GM10266 (cell line): Measurements from ENCODE around the gene HOXC9.

Experiments
- DNase-seq: peaks from one replicate; pipeline ENCODE4 v3.0.0; 2012; ENCODE audit errors: extremely low spot score
- CTCF ChIP-seq: IDR thresholded peaks from 2 replicates; pipeline ENCODE4 v1.5.1; 2012; ENCODE audit warnings: mild to moderate bottlenecking, low read depth; ENCODE audit not compliant: control insufficient read depth, insufficient read depth; ENCODE audit errors: missing control alignments

HOXC9 gene

GRCh38 chr12:54000116-54001114, at the start of gene HOXC9:
TSS of gene HOXC9 (plus strand) at chr12:54000161. CDS start at chr12:54000189, 28 bp downstream.
- DNase-seq = no peak
- TF ChIP-seq CTCF = no peak

DNA sequence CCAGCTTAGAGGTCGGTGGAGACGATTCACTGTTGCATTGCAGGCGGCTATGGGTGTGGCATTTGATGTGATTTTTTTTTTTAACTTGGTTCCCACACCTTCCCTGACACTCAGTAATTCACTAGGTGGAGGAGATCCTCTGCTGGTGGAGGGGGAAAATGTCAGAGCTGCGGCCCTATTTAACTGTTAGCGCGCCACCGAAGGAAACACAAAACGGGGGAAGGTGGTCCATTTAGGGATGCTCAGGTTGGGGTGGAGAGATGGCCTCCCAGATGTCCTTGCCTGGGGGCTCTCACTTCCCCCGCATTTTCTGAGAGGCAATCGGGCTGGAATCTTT, 49.6 kb upstream of the HOXC9 start:
- TF ChIP-seq CTCF = no peak
- no peak for DNase-seq

DNA sequence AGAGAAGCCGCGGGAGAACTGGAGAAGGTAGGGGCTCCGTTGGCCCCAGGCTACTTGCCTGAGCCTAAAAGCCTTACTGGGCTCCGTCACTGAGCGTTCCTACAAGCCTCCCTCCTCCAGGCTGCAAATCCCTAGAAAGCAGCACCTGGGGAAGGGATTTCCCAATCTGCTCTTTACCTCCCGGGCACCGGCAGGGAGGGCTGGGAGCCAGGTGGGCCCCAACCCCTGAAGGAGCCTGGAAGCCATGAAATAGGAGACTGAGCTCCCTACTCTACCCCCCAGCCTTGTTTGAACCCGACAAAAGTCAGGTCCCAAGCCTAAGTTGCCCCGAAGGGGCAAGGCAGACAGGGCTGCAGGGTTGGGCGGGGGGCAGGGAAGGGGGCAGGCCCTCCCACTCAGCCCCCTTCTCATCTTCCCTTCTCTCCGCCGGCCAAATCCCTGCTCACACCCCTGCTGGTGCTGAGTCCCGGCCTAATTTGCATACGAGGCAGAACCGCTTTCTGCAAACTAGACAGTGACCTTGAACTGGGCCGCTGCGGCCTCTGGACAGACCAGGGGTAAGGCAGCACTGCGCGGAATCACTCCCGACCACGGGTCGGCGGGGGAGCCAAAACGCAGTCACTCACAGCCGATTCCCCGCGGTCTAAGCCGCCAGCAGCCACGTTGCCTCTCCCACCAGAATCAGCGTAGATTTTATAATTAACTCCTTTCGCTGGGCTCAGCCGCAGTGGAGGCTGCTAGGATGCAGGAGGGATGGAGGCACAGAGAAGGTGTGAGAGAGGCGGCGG, 49.0 kb upstream of the HOXC9 start:
- no peak for DNase-seq
- TF ChIP-seq CTCF = no peak

DNA sequence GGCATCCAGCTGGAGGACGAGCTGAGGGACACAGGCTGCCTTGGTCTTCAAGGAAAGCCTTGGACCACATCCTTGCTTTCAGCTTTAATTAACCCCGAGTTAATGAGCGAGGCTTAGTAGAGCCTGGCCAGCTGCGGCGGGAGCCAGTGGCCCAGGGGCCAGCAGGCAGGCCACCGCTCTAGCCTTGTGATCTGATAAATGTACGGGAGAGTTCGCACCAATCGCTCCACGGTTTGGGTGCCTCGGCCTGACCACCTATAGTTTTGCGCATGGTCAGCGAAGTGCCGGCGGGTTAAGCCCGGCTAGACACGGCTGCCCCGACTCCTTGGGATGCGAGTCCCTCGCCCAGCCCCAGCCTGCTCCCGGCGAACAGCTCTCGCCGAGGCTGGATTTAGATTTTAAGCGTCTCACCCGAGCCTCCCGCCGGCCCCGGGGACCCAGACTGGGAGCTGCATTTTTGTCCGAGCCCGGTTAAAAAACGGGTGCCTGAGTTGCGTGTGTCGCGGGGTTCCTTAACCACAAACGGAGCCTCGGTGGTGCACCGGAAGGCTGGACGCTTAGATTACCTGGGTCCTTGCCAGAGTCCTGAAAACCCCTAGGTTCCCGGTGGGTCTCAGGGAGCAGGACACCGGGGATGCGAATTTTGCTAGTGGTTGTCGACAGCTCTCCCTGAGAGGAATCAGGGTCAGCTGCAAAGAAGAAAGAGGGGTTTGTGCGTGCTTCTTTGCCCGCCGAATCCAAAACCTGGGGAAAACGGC, 48.2 kb upstream of the HOXC9 start:
- no peak for DNase-seq
- TF ChIP-seq CTCF = no peak

- no peak for TF ChIP-seq CTCF
- DNase-seq = no peak
Measured at GRCh38 chr12:53952335-53952694, 47.6 kb upstream of the HOXC9 start.

- TF ChIP-seq CTCF = no peak
- no peak for DNase-seq
Measured at GRCh38 chr12:53952871-53953734, 46.9 kb upstream of the HOXC9 start.
